Measurements from ENCODE around the gene CSPG4. TPM values are rescaled to one million over a fixed set of nuclear protein-coding genes. Genes with fewer than 3 reads are reported as not detected.
A peak's percentile ranks its signal among the peaks of the same experiment; 100 is the strongest.

CSPG4 gene
- total and polyA plus RNA-seq, 2 of the 13 experiments (the other 11 are each of a cell fraction or from before 2014, with no cell fraction given) = 0.01 to 0.04 TPM

- TF ChIP-seq, protein P1, sequence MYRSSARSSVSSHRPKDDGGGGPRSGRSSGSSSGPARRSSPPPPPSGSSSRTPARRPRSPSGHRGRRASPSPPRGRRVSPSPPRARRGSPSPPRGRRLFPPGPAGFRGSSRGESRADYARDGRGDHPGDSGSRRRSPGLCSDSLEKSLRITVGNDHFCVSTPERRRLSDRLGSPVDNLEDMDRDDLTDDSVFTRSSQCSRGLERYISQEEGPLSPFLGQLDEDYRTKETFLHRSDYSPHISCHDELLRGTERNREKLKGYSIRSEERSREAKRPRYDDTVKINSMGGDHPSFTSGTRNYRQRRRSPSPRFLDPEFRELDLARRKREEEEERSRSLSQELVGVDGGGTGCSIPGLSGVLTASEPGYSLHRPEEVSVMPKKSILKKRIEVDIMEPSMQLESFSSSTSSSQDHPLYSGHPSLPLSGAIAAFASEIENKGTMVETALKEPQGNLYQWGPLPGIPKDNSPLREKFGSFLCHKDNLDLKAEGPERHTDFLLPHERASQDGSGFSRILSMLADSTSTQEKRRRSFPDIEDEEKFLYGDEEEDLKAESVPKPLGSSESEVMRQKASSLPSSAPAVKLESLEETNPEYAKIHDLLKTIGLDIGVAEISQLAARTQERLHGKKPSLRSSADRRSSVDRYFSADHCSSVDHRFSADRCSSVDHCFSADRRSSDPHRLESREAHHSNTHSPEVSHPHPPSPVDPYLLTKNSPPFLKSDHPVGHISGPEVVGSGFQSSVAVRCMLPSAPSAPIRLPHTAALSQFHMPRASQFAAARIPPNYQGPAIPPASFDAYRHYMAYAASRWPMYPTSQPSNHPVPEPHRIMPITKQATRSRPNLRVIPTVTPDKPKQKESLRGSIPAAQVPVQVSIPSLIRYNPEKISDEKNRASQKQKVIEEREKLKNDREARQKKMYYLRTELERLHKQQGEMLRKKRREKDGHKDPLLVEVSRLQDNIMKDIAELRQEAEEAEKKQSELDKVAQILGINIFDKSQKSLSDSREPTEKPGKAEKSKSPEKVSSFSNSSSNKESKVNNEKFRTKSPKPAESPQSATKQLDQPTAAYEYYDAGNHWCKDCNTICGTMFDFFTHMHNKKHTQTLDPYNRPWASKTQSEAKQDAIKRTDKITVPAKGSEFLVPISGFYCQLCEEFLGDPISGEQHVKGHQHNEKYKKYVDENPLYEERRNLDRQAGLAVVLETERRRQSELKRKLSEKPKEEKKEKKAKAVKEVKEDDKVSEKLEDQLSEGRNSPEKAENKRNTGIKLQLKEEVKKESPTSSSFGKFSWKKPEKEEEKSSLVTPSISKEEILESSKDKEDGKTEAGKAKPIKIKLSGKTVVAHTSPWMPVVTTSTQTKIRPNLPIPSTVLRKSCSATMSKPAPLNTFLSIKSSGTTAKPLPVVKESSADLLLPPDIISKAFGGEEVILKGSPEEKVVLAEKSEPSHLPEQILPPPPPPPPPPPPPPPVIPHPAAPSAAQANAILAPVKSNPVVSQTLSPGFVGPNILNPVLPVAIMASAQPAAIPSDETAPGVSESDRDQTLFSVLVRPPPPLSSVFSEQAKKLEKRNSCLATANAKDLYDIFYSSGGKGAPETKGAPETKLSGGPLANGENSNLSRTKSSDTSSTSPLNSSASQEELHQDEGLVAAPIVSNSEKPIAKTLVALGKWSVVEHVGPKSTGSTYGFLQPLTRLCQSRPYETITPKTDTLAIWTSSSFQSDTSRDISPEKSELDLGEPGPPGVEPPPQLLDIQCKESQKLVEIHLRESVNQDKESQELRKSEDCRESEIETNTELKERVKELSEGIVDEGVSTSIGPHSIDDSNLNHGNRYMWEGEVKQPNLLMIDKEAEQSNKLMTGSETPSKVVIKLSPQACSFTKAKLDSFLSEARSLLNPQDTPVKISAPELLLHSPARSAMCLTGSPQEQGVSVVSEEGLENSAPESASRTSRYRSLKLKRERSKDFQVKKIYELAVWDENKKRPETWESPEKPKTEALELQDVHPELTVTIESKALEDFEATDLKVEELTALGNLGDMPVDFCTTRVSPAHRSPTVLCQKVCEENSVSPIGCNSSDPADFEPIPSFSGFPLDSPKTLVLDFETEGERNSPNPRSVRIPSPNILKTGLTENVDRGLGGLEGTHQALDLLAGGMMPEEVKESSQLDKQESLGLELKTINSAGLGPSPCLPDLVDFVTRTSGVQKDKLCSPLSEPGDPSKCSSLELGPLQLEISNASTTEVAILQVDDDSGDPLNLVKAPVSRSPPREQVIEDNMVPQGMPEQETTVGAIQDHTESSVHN (CRISPR knock-in tag; IDR thresholded peaks at IDR 0.05) = peak; percentile 94; the same call in 1 of the 2 replicates
- TF ChIP-seq ZEB1 (IDR thresholded peaks at IDR 0.05; ENCODE audit: insufficient replicate concordance, low read depth) = no peak
- peak; percentile 91 for TF ChIP-seq SALL1 (CRISPR knock-in tag; IDR thresholded peaks at IDR 0.05)
- peak; percentile 93 for TF ChIP-seq HOXA3 (CRISPR knock-in tag; IDR thresholded peaks at IDR 0.05)
- peak; percentile 73; the same call in 1 of the 2 replicates for TF ChIP-seq ZNF672 (CRISPR knock-in tag; IDR thresholded peaks at IDR 0.05)
- TF ChIP-seq SYNCRIP (IDR thresholded peaks at IDR 0.05; ENCODE audit: insufficient read depth, low read depth, low read length) = no peak
- peak; percentile 80; the same call in 1 of the 2 replicates for TF ChIP-seq HES4 (CRISPR knock-in tag; IDR thresholded peaks at IDR 0.05; ENCODE audit: borderline replicate concordance)
- TF ChIP-seq GFI1 (CRISPR knock-in tag; IDR thresholded peaks at IDR 0.05; ENCODE audit: borderline replicate concordance) = no peak
- TF ChIP-seq ATF5 (CRISPR knock-in tag; IDR thresholded peaks at IDR 0.05; ENCODE audit: low read depth) = peak; percentile 72; the same call in 1 of the 2 replicates
- no peak for TF ChIP-seq DNMT3B (CRISPR knock-in tag; conservative IDR thresholded peaks at IDR 0.05)
- TF ChIP-seq, protein P2, sequence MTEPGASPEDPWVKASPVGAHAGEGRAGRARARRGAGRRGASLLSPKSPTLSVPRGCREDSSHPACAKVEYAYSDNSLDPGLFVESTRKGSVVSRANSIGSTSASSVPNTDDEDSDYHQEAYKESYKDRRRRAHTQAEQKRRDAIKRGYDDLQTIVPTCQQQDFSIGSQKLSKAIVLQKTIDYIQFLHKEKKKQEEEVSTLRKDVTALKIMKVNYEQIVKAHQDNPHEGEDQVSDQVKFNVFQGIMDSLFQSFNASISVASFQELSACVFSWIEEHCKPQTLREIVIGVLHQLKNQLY (CRISPR knock-in tag; IDR thresholded peaks at IDR 0.05) = 0 out of 2 replicates have a peak, but pooled peaks have one; percentile 23
- no peak for TF ChIP-seq TCF7L2 (IDR thresholded peaks at IDR 0.05; ENCODE audit: low read depth, low read length)
- peak; percentile 5; the same call in 1 of the 2 replicates for TF ChIP-seq STAT5B (CRISPR knock-in tag; IDR thresholded peaks at IDR 0.05)
- peak; percentile 93 for TF ChIP-seq ATF7-NPFF (CRISPR knock-in tag; IDR thresholded peaks at IDR 0.05; ENCODE audit: low read depth)
- peak; percentile 47 for TF ChIP-seq ZNF777 (CRISPR knock-in tag; IDR thresholded peaks at IDR 0.05)
- no peak; the same call in 1 of the 2 replicates for TF ChIP-seq ZNF83 (CRISPR knock-in tag; IDR thresholded peaks at IDR 0.05; ENCODE audit: borderline replicate concordance)
- no peak for TF ChIP-seq ELF4 (CRISPR knock-in tag; IDR thresholded peaks at IDR 0.05; ENCODE audit: borderline replicate concordance)
- TF ChIP-seq RARG (CRISPR knock-in tag; IDR thresholded peaks at IDR 0.05; ENCODE audit: low read depth) = 0 out of 2 replicates have a peak, but pooled peaks have one; percentile 17
- TF ChIP-seq RFXANK (CRISPR knock-in tag; IDR thresholded peaks at IDR 0.05) = no peak; the same call in 1 of the 2 replicates
- 0 out of 2 replicates have a peak, but pooled peaks have one; percentile 80 for TF ChIP-seq ZBTB42 (CRISPR knock-in tag; IDR thresholded peaks at IDR 0.05)
Observed at GRCh38 chr15:75639709-75640482, 72.8 kb downstream of the CSPG4 start, which contains the start of gene IMP3 (continued).

Measured in HepG2 (cell line).